22Rv1 (cell line): ENCODE measurements around the gene FGGY.
"Not testable (repeated sequence)": the region's sequence is repeated elsewhere in the genome, so short reads cannot be mapped to it uniquely, and the experiment has no call there.

Experiments used
- ZFX ChIP-seq: fragments of 450-650 bp; IDR thresholded peaks from 2 replicates; pipeline ENCODE4 v1.6.1; 2017; ENCODE audit warnings: antibody characterized with exemption, borderline replicate concordance
- TF ChIP-seq, protein P1 (sequence below): fragments of 450-650 bp; IDR thresholded peaks from 2 replicates; pipeline ENCODE4 v1.5.1; 2017; ENCODE audit warnings: mild to moderate bottlenecking

DNA sequence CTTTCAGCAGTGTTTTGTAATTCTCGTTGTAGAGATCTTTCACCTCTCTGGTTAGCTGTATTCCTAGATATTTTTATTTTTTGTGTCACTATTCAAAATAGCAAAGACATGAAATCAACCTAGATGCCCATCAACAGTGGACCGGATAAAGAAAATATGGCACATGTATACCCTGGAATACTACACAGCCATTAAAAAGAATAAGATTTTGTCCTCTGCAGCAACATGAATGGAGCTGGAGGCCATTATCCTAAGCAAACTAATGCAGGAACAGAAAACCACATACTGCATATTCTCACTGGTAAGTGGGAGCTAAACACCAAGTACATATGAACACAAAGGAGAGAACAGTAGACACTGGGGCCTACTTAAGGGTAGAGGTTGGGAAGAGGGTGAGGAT is 199.3 kb downstream of the FGGY start:
- TF ChIP-seq, protein P1, sequence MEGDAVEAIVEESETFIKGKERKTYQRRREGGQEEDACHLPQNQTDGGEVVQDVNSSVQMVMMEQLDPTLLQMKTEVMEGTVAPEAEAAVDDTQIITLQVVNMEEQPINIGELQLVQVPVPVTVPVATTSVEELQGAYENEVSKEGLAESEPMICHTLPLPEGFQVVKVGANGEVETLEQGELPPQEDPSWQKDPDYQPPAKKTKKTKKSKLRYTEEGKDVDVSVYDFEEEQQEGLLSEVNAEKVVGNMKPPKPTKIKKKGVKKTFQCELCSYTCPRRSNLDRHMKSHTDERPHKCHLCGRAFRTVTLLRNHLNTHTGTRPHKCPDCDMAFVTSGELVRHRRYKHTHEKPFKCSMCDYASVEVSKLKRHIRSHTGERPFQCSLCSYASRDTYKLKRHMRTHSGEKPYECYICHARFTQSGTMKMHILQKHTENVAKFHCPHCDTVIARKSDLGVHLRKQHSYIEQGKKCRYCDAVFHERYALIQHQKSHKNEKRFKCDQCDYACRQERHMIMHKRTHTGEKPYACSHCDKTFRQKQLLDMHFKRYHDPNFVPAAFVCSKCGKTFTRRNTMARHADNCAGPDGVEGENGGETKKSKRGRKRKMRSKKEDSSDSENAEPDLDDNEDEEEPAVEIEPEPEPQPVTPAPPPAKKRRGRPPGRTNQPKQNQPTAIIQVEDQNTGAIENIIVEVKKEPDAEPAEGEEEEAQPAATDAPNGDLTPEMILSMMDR, result not testable (repeated sequence)
- not testable (repeated sequence) for TF ChIP-seq ZFX
